ENCODE results near the gene PPP1R1A. TPM values are rescaled to one million over a fixed set of nuclear protein-coding genes. Genes with fewer than 3 reads are reported as not detected.

PPP1R1A gene
- total and polyA plus RNA-seq, 12 donors, result 0.14 to 32.5 (median 1.4) TPM; not detected in 1

DNA sequence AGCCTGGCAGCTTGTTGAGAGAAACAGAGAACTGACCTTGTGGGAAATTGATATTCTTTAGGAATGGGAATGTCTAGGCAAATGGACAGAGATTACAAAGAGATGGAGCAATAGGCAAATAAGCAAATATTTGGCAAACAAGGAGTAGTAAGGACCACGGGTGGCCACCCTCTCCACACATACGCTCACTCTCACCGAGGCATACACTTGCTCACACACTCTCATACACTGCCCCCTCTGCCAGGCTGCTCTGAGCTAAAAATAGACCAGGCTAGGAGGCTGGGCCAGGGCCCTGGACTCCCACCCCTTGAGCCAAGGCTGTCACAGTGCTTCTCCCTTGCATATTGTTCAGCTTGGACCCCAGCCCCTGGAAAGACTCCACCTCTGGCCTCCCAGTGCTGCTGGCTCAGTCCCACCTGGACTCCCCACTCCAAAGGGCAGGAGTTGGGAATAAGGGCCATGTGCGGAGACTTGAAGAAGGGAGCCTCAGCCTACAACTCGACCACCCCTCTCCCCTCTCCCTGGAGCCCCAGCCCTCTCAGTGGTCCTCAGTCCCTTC is 1.1 kb downstream of the PPP1R1A start:
- H3K4me1 ChIP-seq (replicated peaks in 1 of 2), result peaks cover 0 to 4% of the 10 kb centered on the region in 2 donors
- H3K4me3 ChIP-seq, result no peak overlapping the region
- no peaks in the 10 kb centered on the region for H3K27me3 ChIP-seq
- H3K9me3 ChIP-seq (replicated peaks in 1 of 3), result no peaks in the 10 kb centered on the region
- DNase-seq, result no peak
- no peaks in the 10 kb centered on the region for H3K36me3 ChIP-seq (replicated peaks in 1 of 2)
- H3K27ac ChIP-seq, result no peak overlapping the region
- intact Hi-C loops (cut with DNase I), result no loop called here
- TF ChIP-seq, protein P1, sequence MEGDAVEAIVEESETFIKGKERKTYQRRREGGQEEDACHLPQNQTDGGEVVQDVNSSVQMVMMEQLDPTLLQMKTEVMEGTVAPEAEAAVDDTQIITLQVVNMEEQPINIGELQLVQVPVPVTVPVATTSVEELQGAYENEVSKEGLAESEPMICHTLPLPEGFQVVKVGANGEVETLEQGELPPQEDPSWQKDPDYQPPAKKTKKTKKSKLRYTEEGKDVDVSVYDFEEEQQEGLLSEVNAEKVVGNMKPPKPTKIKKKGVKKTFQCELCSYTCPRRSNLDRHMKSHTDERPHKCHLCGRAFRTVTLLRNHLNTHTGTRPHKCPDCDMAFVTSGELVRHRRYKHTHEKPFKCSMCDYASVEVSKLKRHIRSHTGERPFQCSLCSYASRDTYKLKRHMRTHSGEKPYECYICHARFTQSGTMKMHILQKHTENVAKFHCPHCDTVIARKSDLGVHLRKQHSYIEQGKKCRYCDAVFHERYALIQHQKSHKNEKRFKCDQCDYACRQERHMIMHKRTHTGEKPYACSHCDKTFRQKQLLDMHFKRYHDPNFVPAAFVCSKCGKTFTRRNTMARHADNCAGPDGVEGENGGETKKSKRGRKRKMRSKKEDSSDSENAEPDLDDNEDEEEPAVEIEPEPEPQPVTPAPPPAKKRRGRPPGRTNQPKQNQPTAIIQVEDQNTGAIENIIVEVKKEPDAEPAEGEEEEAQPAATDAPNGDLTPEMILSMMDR (IDR thresholded peaks at IDR 0.05), result no peak
- no peak for TF ChIP-seq POLR2A (IDR thresholded peaks at IDR 0.05)
- 57 to 67% (median 59%) methylated on average over 3 to 5 of the region's 5 CpGs for WGBS, 4 donors

DNA sequence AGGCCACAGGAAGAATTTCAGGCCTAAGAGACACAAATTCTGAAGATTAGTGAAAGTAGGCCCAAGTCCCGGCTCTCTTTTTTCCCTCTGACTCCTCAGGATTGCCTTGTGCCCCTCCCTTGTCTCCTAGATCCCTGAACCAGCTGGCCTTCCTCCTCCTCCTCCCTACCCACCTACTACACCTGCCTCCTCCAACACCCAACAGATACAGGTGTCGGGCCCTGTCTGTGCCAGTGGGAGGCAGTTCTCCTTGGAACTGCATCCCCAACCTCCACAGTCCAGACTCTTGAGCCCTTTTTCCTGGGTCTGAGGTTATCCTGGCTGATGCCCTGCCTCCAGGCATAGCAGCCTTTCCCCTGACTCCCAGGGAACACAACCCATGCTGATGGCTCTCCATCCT is 1.8 kb downstream of the PPP1R1A start:
- Histone ChIP-seq H3K27me3 (no peaks in the 10 kb centered on the region), H3K9me3 (replicated peaks in 1 of 3) (no peaks in the 10 kb centered on the region), H3K27ac (no peak overlapping the region), H3K4me3 (no peak overlapping the region), H3K4me1 (replicated peaks in 1 of 2) (peaks cover 0 to 4% of the 10 kb centered on the region in 2 donors), H3K36me3 (replicated peaks in 1 of 2) (no peaks in the 10 kb centered on the region)
- 81 to 91% (median 87%) methylated on average over 2 of the region's 2 CpGs for WGBS, 4 donors
- intact Hi-C loops (cut with DNase I), result no loop called here
- DNase-seq, result no peak
- TF ChIP-seq POLR2A (IDR thresholded peaks at IDR 0.05), result no peak

- Histone ChIP-seq H3K27me3 (no peaks in the 10 kb centered on the region), H3K27ac (no peak overlapping the region), H3K4me3 (no peak overlapping the region), H3K9me3 (replicated peaks in 1 of 3) (no peaks in the 10 kb centered on the region), H3K36me3 (replicated peaks in 1 of 2) (no peaks in the 10 kb centered on the region), H3K4me1 (replicated peaks in 1 of 2) (peaks cover 0 to 4% of the 10 kb centered on the region in 2 donors)
- WGBS, 4 donors, result 81 to 89% (median 87%) methylated on average over 2 of the region's 2 CpGs
- no peak for DNase-seq
- intact Hi-C loops (cut with DNase I), result no loop called here
- no peak for TF ChIP-seq POLR2A (IDR thresholded peaks at IDR 0.05)
- TF ChIP-seq, protein P1 (IDR thresholded peaks at IDR 0.05), result no peak
These were observed 3.2 kb downstream of the PPP1R1A start for GRCh38 chr12:54585243-54585642.

- Histone ChIP-seq H3K4me3 (no peak overlapping the region), H3K9me3 (replicated peaks in 1 of 3) (no peaks in the 10 kb centered on the region), H3K36me3 (replicated peaks in 1 of 2) (no peaks in the 10 kb centered on the region), H3K4me1 (replicated peaks in 1 of 2) (peaks cover 0 to 4% of the 10 kb centered on the region in 2 donors), H3K27me3 (no peaks in the 10 kb centered on the region), H3K27ac (no peak overlapping the region)
- 69 to 76% (median 74%) methylated on average over 9 of the region's 9 CpGs for WGBS, 4 donors
- intact Hi-C loops (cut with DNase I), result no loop called here
- no peak for DNase-seq
- TF ChIP-seq, protein P1 (IDR thresholded peaks at IDR 0.05), result no peak
- no peak for TF ChIP-seq POLR2A (IDR thresholded peaks at IDR 0.05)
These were observed 4.3 kb downstream of the PPP1R1A start for GRCh38 chr12:54584128-54584527.

- DNase-seq, result no peak
- Histone ChIP-seq H3K27me3 (no peaks in the 10 kb centered on the region), H3K36me3 (replicated peaks in 1 of 2) (no peaks in the 10 kb centered on the region), H3K4me3 (no peak overlapping the region), H3K9me3 (replicated peaks in 1 of 3) (no peaks in the 10 kb centered on the region), H3K27ac (no peak overlapping the region), H3K4me1 (replicated peaks in 1 of 2) (peaks cover 0 to 4% of the 10 kb centered on the region in 2 donors)
- intact Hi-C loops (cut with DNase I), result no loop called here
- no peak for TF ChIP-seq POLR2A (IDR thresholded peaks at IDR 0.05)
- TF ChIP-seq, protein P1 (IDR thresholded peaks at IDR 0.05), result no peak
- WGBS, 4 donors, result 57 to 71% (median 64%) methylated on average over 3 to 4 of the region's 4 CpGs
These were observed 4.7 kb downstream of the PPP1R1A start for GRCh38 chr12:54583726-54584125.
